HG02623 (cell line): ENCODE data around the gene LEKR1.

Experiments
- ATAC-seq: cut with Tn5 transposase; IDR thresholded peaks from one replicate; pipeline ENCODE4 v1.9.1; 2021; ENCODE audit warnings: moderate library complexity; ENCODE audit not compliant: unreplicated experiment

Gene LEKR1

DNA sequence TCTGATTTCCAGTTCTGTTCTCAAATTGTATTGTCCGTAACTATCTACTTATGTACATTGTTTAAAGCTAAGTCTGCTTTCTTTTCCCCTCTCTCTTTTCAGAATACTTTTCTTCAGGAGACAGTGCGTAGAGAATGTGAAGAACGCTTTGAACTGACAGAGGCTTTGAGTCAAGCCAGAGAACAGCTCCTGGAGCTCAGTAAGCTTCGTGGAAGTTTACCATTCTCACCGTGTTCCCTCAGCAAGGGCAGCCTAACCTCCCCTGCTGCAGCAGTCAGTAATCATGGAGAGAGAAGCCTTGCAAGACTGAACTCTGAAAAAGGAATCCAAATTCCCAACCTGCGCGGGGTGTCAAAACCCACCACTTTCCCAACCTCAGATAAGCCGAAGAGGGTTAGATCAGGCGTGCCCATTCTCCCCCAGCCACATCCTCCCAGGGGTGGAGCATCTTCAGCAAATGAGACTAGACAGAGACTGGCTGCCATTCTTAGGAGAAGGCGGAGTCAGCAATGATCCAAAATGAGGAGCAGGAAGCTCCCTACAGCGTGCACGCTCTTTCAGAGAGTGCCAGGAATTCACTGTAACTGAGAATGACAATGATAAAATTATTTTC lies 219.2 kb downstream of the LEKR1 start:
- ATAC-seq: no peak

DNA sequence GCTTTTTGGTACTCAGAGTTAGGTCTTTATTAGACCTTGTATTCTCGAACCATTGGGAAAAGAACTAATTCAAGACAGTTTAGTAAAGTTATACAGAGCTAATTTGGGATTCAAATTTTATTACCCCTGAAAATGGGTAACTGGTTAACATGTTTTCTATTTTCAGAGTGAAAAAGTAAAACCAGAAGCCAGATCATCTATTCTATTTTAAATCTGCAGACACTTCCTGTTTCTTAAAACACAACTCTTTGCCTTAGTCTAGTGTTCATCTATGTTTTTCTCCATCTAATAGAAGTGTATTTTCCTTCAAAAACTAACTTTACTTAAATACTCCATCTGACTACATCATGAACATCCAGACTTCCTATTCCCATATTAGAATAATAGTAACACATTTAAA lies 220.4 kb downstream of the LEKR1 start:
- no peak for ATAC-seq

DNA sequence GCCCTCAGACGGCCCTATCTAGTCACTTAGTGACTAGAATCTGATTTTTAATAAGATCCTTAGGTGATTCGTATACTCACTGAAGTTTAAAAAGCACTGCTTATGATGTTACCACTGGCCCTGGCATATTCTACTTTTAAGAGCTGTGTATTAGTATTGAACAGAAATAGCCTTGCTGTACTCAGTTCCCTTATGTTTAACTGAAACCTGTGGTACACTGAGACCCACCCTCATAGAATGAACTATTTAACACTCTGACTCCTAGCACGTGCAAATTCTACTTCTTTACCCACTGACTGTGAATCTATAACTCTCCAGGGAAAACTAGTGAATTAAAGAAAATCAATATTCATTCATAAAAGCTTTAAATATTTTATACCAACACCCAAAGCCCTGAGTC lies 224.9 kb downstream of the LEKR1 start:
- no peak for ATAC-seq

DNA sequence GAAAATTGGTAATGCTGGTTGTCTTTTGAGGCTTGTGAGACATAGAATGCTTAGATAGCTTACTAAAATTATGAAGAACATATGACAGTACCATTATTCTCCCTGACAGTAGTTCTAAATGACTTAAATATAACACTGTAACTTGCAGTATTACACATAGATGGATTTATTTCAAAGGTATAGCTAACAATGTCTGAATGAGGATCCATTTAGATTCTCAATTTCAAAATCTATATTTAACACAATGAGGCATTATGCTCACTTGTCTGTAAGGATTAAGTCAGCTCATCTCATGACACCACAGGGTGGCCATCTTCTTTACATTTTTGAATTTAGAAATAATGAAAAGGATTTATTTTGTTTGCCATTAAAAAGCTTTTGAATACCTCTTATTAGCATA lies 225.4 kb downstream of the LEKR1 start:
- no peak for ATAC-seq

DNA sequence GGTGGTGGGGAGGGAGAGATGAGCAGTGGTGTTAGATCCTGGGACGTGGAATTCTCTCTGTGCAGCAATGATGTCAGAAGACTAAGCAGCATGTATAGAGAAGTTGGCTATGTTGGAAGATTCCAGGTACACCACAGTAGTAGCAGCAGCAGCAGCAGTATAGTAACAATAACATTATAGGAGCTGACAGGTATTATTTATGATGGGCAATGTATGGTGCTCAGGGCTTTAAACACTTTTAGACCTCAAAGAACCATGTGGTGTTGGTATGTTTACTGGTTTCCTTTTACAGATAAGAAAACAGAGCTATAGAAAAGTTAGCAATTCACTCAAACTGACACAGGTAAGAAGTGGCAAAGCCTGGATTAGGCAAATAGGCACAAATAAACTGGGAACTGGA lies 229.9 kb downstream of the LEKR1 start:
- no peak for ATAC-seq

DNA sequence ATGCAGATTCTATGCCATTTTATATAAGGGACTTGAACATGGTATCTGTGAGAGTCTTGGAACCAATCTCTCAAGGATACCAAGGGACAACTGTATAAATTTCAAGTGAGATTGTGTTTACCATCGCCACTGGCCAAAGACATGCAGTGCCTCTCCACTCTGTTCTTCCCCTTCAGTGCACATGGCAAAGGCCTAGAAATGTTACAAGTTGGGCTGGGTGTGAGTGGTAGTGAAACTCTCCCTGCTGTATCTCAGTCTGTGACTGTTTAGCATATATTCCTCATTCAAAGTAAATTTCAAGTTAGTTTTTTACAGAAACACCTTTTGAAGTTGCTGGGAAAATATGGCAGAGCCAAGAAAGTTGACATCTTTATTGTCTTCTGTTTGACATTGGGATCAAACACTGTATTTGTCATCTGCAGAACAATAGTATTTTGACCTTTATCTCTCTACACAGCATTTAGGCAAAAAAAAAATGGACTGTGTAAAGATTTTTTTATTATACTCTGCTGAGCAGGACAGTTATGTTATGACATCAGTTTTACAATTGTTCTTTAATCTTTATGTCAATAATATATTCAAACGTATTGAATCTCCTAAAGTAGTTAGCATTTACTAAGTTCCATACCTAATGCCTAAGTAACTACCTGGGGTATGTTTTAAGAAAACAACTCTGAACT lies 232.4 kb downstream of the LEKR1 start:
- ATAC-seq: peak; percentile 36

DNA sequence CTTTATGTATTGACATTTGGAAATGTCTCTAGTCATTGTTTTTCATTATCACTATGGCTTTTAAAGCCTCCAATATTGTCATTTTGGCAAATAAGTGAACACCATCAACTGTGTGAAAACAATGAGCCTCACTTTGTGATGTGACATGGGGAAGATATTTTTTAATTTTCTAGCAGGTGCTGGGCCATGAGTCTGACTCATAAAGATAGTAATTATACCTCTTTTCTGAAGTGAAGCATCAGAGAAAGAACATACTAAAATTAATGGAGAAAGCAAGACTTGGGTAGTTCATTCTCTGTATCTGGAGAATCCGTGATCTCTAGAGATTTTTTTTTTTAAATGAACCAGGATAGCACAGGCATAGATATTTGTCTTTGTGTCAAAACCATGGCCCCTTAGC lies 233.0 kb downstream of the LEKR1 start:
- ATAC-seq: peak; percentile 40

DNA sequence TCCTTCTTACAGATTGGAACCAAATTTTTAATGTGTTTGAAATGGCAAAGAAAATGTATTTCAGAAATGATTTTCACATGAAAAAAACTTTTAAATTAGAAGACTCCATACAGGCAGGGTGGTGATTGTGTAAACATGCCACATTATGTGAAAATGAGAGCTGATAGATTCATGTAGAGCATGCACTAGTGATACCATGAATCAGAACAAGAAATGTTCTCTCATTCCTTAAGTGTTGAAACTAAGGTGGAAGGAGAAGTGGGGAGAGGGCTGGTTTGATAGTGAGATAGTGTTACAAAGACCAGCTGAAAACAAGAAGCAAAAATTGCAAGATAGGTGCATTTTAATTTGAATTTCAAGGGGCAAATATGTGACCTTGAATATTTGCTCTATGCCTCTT lies 233.5 kb downstream of the LEKR1 start:
- ATAC-seq: peak; percentile 56

DNA sequence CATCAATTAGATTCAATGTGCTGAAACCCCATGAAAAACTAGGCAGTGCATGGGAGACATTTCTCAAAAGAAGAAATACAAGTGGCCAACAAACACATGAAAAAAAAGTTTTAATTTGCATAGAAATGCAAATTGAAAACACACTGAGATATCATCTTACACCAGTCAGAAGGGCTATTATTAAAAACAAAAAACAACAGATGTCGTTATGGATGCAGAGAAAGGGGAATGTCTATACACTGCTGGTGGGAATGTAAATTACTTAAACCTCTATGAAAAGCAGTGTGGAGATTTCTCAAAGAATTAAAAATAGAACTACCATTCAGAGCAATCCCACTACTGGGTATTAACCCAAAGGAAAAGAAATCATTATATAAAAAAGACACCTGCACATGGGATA lies 235.1 kb downstream of the LEKR1 start:
- ATAC-seq: no peak

DNA sequence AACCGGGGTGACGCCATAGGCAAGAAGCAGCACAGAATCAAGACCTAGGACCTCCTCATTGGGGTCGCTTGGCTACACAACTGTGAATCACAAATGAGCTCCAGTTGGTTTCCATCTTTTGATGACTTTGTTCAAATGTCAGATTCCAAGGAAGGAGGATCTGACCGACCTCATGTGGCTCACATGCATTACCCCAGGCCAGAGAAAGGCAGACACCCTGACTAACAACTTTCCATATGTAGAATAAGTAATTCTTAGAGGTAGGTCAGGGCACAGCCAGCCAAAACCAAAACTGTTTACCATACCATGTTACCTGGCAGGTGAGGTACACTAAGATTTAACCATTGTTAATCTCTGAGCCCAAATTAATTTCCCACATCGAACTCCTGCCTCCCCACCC lies 237.3 kb downstream of the LEKR1 start:
- no peak for ATAC-seq

DNA sequence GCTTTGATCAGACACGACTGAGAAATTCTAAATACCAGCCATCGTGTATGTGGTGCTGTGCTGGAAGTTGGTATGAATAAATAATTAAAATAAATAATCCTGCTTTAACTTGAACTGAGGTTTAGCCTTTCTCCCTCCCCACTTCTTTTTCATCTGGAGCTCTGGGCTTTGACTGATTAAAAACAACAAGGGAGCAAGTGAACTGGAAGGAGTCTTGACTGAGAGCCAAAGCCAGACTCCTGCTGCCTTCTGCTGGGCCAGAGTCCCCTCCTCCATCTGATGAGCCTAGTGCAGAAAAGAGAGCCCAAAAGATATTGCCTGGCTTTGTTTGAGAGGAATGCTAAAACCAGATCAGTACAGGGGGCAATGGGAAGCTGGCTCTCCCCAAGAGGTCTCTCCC lies 237.8 kb downstream of the LEKR1 start:
- ATAC-seq: no peak

DNA sequence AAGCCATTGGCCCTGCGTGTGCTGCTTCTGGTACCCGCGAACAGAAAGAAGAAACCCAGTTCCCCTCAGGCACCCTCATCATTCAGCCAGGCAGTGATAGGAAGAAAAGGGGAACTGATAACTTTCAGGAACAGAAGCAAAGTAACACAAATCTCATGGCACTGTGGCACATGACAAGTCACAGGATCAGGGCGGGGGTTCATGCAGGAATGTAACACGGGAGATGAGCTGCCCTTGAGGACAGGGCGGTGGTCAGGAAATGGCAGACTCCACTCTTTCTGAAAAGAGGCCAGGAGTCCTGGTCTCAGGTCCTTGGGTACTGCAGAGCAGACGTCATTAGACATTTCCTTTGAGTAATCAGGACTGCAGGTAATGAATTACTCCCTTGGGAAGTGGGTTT lies 238.2 kb downstream of the LEKR1 start:
- peak; percentile 62 for ATAC-seq

DNA sequence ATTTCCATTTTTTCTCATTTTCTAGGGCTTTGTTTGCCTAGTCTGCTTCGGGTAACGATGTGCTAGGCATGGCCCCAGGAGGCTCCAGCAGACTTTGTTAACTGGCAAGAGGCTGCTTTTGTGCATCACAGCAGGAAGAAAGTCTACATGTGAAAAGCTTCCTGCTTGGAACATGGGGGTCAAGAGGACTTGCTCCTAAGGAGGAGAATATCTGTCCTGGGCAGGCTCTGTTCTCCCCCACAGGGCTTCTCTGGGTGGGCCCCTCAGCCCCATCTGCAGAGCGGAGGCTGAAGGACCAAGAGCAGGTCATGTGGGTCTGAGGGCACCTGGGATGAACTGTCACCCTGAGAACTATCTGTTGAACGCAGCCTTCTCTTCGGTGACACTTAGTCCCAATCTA lies 239.0 kb downstream of the LEKR1 start:
- ATAC-seq: no peak

DNA sequence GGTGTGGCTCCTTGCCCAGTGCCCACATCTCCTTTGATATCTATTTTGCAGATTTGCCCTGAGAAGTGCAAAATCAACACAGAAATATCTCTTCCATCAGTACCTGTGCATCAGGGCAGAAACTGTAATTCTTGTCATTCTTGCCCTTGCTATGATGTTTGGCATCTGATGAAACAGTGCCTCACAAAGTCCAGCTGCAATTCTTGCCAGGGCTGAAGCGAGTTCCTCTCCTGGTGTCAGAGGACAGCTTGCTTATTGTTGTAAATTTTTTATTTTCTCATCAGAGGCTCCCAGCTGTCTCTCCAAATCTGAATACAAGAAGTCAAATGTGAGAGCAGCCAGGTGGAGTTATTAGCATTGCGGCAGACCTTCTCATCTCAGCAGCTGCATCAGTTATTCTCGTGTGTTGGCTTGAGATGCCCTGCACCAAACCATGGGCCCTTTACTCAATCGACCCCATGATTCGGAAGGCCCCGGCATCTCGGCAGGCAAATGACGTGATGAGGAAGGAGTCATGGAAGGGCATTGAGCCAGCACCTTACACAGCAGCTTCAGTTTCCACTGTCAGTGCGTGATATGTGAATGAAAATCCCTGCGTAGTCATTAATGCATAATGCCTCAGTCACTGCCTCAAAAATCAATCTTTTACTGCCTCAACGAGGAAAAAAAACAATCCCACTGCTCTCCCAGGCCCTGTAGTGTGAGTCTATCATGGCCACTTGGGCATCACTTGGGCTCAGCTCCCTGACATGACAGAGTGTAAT lies 240.4 kb downstream of the LEKR1 start:
- no peak for ATAC-seq

DNA sequence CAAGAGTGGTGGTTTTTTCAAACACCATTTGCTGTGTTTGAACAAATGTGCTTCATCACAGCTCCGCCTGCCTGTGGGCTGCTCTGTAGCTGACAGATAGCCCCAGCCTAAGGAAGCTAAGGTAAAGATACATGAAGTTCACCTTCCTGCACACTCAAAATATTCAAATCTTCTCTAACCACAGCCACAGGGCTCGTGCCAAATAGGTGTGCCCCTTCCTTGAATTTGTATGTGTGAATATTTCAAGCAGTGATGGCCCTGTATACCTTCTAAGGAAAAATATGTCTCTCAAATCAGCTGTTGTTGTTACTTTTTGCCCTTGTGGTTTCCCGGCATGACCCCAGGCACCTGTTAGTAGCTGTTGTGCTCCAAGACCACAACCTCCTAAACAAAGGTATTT lies 241.0 kb downstream of the LEKR1 start:
- ATAC-seq: no peak

DNA sequence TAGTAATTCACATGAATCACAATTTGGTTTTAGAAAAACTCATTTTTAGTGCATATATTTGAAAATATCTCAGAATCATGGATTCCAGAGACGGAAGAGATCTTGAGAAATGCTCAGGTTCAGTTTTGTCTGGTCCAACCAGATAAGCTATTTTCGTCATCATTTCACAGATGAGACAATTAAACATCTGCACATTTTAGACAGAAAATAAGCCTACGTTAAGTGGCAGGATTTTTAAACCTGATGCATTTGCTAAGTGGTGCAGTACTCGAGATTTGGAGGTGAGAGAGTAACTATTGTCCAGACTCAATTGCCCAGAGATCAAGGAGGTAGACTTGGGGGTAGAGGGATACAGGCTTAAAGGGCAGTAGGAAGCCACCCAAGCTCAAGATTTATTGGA lies 243.3 kb downstream of the LEKR1 start:
- no peak for ATAC-seq

DNA sequence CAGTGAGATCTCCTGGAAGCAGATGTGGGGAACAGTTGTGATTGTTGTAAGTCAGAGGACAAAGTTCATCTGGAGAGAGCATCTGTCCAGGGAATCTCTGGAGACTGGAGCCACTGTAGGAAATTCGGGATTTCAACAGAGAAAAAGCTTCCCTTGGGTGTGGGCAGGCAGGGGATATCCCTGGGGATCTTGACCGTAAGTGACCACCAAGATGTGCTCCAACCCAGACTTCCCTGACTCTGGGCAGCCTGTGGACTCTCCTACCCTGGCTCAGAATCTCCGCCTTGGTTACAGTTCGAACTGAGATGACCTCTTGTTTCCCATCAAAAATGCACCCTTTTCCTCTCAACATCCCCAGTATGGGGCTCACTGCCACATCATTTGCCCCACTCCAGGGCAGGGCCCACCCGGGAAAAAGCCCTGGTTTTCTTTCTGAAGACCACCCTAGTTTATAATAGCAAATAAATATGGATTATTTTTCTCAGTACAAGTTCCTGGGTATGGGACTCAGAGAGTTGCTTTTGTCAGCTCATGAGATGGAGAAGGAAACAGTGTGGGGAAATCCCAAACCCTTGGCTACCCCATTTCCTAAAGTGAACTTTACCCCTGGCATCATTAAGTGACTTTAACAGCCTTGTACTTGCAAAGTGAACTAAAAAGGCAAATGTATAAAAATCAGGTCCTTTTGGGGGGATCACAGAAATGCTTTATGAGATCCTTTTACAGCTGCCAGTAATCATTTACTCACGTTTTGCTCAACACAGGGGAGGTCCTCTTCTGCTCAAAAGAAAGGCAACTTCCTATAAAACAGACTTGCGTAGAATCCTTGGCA lies 243.9 kb downstream of the LEKR1 start:
- no peak for ATAC-seq

DNA sequence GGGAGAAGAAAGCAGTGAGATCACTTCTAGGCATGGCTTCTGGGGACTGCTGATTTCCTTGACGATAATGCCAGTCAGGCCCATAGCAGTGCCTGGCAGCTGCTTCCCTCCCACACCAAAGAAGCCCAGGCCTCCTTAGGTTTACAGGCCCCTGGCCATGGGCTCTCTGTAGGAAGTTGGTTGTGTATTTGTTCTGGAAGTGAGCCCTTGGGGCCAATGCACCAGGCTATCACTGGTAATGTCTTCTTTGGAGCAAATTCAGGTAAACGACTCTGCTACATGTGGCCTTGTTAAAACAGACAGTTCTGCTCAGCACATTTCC lies 244.5 kb downstream of the LEKR1 start:
- no peak for ATAC-seq

DNA sequence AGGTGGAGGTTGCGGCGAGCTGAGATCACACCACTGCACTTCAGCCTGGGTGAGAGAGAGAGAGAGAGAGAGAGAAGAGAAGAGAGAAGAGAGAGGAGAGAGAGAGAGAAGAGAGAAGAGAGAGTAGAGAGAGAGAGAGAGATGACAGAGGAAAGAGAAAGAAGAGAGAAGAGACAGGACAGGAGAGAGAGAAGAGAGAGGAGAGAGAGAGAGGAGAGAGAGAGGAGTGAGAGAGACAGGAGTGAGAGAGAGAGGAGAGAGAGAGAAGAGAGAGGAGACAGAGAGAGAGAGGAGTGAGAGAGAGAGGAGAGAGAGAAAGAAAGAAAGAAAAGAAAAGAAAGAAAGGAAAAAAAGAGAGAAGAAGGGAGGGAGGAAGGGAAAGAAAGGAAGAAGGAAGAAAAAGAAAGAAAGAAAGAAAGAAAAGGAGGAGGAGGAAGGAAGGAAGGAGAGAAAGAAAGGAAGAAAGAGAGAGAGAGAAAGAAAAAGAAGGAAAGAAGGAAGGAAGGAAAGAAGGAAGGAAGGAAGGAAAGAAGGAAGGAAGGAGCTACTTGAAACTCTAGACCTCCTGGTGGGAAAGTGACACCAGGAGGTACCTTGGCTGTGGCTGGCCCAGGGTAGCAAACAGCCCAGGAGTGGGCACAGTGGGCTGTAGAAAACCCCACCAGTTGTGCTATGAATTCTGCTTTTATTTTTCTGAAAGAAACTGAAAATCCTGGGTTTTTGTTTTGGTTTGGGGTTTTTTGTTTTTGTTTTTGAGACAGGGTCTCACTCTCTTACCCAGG lies 245.8 kb downstream of the LEKR1 start:
- ATAC-seq: no peak

DNA sequence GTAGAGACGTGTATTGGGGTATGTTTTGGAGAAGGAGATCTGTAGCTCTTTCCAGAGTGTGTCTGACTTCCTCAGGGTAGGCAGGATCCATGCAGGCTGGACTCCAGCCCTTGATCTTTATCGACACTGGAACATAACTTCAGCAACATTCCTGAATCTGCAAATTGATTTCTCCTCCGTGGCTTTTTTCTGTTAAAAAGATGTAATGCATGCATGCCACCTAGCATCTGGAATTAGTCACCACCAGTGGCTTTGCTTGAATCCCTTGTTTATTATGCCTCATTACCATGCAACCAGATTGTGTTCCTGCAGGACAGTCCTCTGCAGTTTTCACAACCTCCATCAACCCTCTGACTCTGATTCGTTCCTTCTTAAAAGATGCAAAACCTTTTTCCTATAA lies 247.7 kb downstream of the LEKR1 start:
- no peak for ATAC-seq

DNA sequence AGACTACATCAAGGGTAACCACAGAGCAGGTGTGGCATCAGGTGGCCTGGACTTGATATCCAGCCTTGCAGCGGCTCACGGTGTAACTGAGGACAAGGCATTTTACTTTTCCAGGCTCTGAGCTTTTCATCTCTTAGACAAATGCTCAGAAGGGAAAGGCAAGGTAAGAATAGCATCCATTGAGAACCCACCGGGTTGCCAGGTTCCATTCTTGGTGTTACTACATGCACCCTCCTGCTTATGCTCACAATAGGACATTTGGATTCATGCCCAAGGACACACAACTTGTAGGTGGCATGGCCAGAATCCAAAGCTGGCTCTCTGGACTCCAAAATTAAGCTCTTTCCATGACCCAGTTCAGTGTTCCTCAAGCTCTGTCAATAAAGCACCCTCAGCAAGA lies 248.3 kb downstream of the LEKR1 start:
- no peak for ATAC-seq
